ENCODE results near the gene OASL.

DNA sequence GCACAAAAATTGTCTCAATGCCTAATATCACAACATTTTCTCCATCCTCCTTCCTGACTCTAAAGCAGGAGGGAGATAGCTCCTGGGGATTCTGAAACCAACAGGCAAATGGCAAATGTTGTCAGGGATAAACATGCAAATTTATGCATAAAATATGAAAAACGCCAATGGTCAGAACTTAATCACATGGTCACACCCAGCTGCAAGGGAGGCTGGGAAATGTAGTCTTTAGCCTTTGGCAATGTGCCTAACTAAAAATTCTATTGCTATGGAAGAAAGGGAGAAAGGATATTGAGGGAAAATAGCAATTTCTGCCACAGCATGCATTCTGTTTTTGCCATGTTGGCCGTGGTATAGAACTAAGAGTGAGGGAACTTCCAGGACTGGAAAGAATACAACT lies 11.7 kb upstream of the OASL start:
- TF ChIP-seq FOXA1 (IDR thresholded peaks at IDR 0.05) (no peak), LEF1 (IDR thresholded peaks at IDR 0.05; ENCODE audit: borderline replicate concordance) (no peak), HDGF (IDR thresholded peaks at IDR 0.05; ENCODE audit: borderline replicate concordance) (no peak), SP1 (IDR thresholded peaks at IDR 0.05) (no peak), ARNT (IDR thresholded peaks at IDR 0.05) (no peak), FOXM1 (IDR thresholded peaks at IDR 0.05; ENCODE audit: borderline replicate concordance) (no peak), ZNF384 (IDR thresholded peaks at IDR 0.05) (no peak), BHLHE40 (IDR thresholded peaks at IDR 0.05; ENCODE audit: borderline replicate concordance) (no peak), L3MBTL2 (conservative IDR thresholded peaks at IDR 0.05) (no peak), FOXK2 (IDR thresholded peaks at IDR 0.05) (no peak), ELF4 (IDR thresholded peaks at IDR 0.05) (no peak), NFRKB (IDR thresholded peaks at IDR 0.05) (no peak)

Data from HEK293T (cell line).